GM12872 (cell line): ENCODE measurements around the gene RAMP3.

Experiments
- CTCF ChIP-seq: IDR thresholded peaks from 3 replicates; pipeline ENCODE4 v1.5.1; 2011; ENCODE audit warnings: low read depth, mild to moderate bottlenecking, low read length, moderate library complexity; ENCODE audit not compliant: insufficient read depth

Gene RAMP3

GRCh38 chr7:45153233-45153632, 4.4 kb upstream of the RAMP3 start:
- TF ChIP-seq CTCF: 0 out of 3 replicates have a peak, but pooled peaks have one; percentile 10

GRCh38 chr7:45155357-45155900, 2.2 kb upstream of the RAMP3 start:
- TF ChIP-seq CTCF: no peak

GRCh38 chr7:45155941-45156340, 1.6 kb upstream of the RAMP3 start:
- TF ChIP-seq CTCF: no peak

GRCh38 chr7:45156516-45157272, 897 bp upstream of the RAMP3 start:
- TF ChIP-seq CTCF: no peak

GRCh38 chr7:45157286-45157652, 322 bp upstream of the RAMP3 start:
- no peak for TF ChIP-seq CTCF

- TF ChIP-seq CTCF: no peak
Measured at GRCh38 chr7:45158471-45158870, 880 bp downstream of the RAMP3 start.

- TF ChIP-seq CTCF: no peak
Measured at GRCh38 chr7:45159296-45159695, 1.7 kb downstream of the RAMP3 start.
